H1 (cell line): ENCODE results near the gene LRRC46. TPM values are rescaled to one million over a fixed set of nuclear protein-coding genes. Genes with fewer than 3 reads are reported as not detected.

Source experiments
- CTCF ChIA-PET: fragments of 300-600 bp; sonication (Branson Sonifier 250); formaldehyde crosslinking; loops from one replicate; lab custom pipeline; 2021; ENCODE audit not compliant: partially characterized antibody; lab: Charles Lee
- POLR2A ChIA-PET: fragments of 300-600 bp; sonication (Branson Sonifier 250); formaldehyde crosslinking; loops from one replicate; lab custom pipeline; 2021; ENCODE audit warnings: inconsistent platforms; ENCODE audit not compliant: partially characterized antibody; lab: Charles Lee
- DNase-seq, 2 experiments: peaks; one replicate each; pipeline versions ENCODE4 v3.0.0 to v3.0.0-alpha.2; 2010 to 2022; ENCODE audit warnings: low spot score in 2 of 2, low read depth in 1 of 2, mixed read lengths in 1 of 2
- FAIRE-seq: peaks from 2 replicates; lab custom pipeline; 2011; peaks lifted over from hg19 to GRCh38; lab: Jason Lieb, UNC
- H2AFZ ChIP-seq: 2 replicates; pipeline ENCODE4 v1.8.1; 2012; ENCODE audit warnings: low read length, inconsistent platforms
- H2AK5ac ChIP-seq: 2 replicates; pipeline ENCODE4 v1.6.1; 2013; ENCODE audit warnings: low read depth, low read length
- H2BK120ac ChIP-seq: replicated peaks from 2 replicates; pipeline ENCODE3; 2013; ENCODE audit warnings: low read depth, low read length, inconsistent platforms
- H2BK12ac ChIP-seq: 2 replicates; pipeline ENCODE4 v1.6.1; 2013; ENCODE audit warnings: low read depth, low read length
- H2BK15ac ChIP-seq: 2 replicates; pipeline ENCODE4 v1.6.1; 2013; ENCODE audit warnings: low read length
- H2BK20ac ChIP-seq: 2 replicates; pipeline ENCODE4 v1.6.1; 2013; ENCODE audit warnings: low read length
- H2BK5ac ChIP-seq: 2 replicates; pipeline ENCODE4 v1.6.1; 2013; ENCODE audit warnings: low read depth, low read length
- H3K14ac ChIP-seq: 2 replicates; pipeline ENCODE4 v1.6.1; 2013; ENCODE audit warnings: inconsistent platforms; ENCODE audit not compliant: insufficient read length
- H3K18ac ChIP-seq: 2 replicates; pipeline ENCODE4 v1.6.1; 2013; ENCODE audit warnings: low read length; ENCODE audit errors: extremely low read depth
- H3K23ac ChIP-seq: 2 replicates; pipeline ENCODE4 v1.6.1; 2013; ENCODE audit warnings: inconsistent platforms; ENCODE audit not compliant: insufficient read length
- H3K23me2 ChIP-seq: 2 replicates; pipeline ENCODE4 v1.6.1; 2013; ENCODE audit warnings: low read depth, low read length
- H3K27ac ChIP-seq: 2 replicates; pipeline ENCODE4 v1.6.1; 2011; ENCODE audit warnings: low read depth, low read length, inconsistent platforms
- H3K27me3 ChIP-seq, 4 experiments: replicated peaks in 1 of 4; 1 replicate in 1 of 4; 2 replicates in 3 of 4; pipeline versions ENCODE4 v1.6.1 to v1.8.1; 2011 to 2013; ENCODE audit warnings: low read length in 3 of 4, mild to moderate bottlenecking in 3 of 4, inconsistent platforms in 2 of 4, mixed read lengths in 2 of 4, moderate library complexity in 1 of 4; ENCODE audit not compliant: control insufficient read depth in 3 of 4, insufficient read depth in 3 of 4; ENCODE audit errors: extremely low read depth in 1 of 4
- H3K36me3 ChIP-seq, 4 experiments: 2 replicates each; pipeline versions ENCODE4 v1.6.1 to v1.8.1; 2011 to 2013; ENCODE audit warnings: mild to moderate bottlenecking in 4 of 4, low read length in 3 of 4, moderate library complexity in 2 of 4, control low read depth in 1 of 4, inconsistent platforms in 1 of 4; ENCODE audit not compliant: insufficient read depth in 4 of 4, control insufficient read depth in 2 of 4
- H3K4ac ChIP-seq: replicated peaks from 2 replicates; pipeline ENCODE3; 2013; ENCODE audit warnings: low read length, low read depth, mixed read lengths, inconsistent platforms; ENCODE audit not compliant: insufficient read length
- H3K4me1 ChIP-seq, 4 experiments: replicated peaks in 1 of 4; 1 replicate in 1 of 4; 2 replicates in 3 of 4; pipeline versions ENCODE4 v1.6.1 to v1.8.1; 2011 to 2013; ENCODE audit warnings: low read length in 3 of 4, inconsistent platforms in 2 of 4, mixed read lengths in 1 of 4; ENCODE audit not compliant: insufficient read depth in 4 of 4, control insufficient read depth in 3 of 4
- H3K4me2 ChIP-seq, 2 experiments: 2 replicates each; pipeline versions ENCODE4 v1.6.1 to v1.8.1; 2011 to 2013; ENCODE audit warnings: low read depth in 2 of 2, low read length in 2 of 2, control low read depth in 1 of 2, inconsistent platforms in 1 of 2, mild to moderate bottlenecking in 1 of 2; ENCODE audit not compliant: insufficient read depth in 1 of 2
- H3K4me3 ChIP-seq, 4 experiments: fragments of 200-600, 300-600 bp in 1 of 4; sonication (generic), shearing (Covaris generic), sonication (Bioruptor Twin) in 1 of 4; 2 replicates each; pipeline versions ENCODE4 v1.5.1 to v1.8.1; 2011 to 2016; ENCODE audit warnings: low read length in 4 of 4, low read depth in 3 of 4, control low read depth in 2 of 4, inconsistent platforms in 2 of 4, mild to moderate bottlenecking in 2 of 4, mixed read lengths in 1 of 4, moderate library complexity in 1 of 4; ENCODE audit not compliant: insufficient read depth in 2 of 4; ENCODE audit errors: extremely low read depth in 1 of 4
- H3K56ac ChIP-seq: replicated peaks from 2 replicates; pipeline ENCODE3; 2013; ENCODE audit warnings: low read depth, mild to moderate bottlenecking, mixed read lengths, low read length, inconsistent platforms; ENCODE audit not compliant: insufficient read length
- H3K79me1 ChIP-seq: 2 replicates; pipeline ENCODE4 v1.6.1; 2013; ENCODE audit warnings: low read depth, low read length, control low read depth
- H3K79me2 ChIP-seq, 2 experiments: 2 replicates each; pipeline versions ENCODE4 v1.6.1 to v1.8.1; 2012 to 2013; ENCODE audit warnings: low read length in 2 of 2, mild to moderate bottlenecking in 2 of 2, inconsistent platforms in 1 of 2; ENCODE audit not compliant: insufficient read depth in 2 of 2, control insufficient read depth in 1 of 2
- H3K9ac ChIP-seq, 4 experiments: replicated peaks in 1 of 4; 1 replicate in 1 of 4; 2 replicates in 3 of 4; pipeline versions ENCODE4 v1.6.1 to v1.8.1; 2011 to 2013; ENCODE audit warnings: low read depth in 3 of 4, low read length in 3 of 4, control low read depth in 2 of 4, mild to moderate bottlenecking in 2 of 4, moderate library complexity in 2 of 4, inconsistent platforms in 1 of 4; ENCODE audit errors: extremely low read depth in 1 of 4
- H3K9me3 ChIP-seq, 2 experiments: 2 replicates each; pipeline versions ENCODE4 v1.6.1 to v1.8.1; 2012 to 2013; ENCODE audit warnings: mild to moderate bottlenecking in 2 of 2, moderate library complexity in 2 of 2, control low read depth in 1 of 2, inconsistent platforms in 1 of 2, low read depth in 1 of 2, low read length in 1 of 2, mixed read lengths in 1 of 2; ENCODE audit not compliant: insufficient read depth in 2 of 2
- H4K20me1 ChIP-seq, 2 experiments: replicated peaks in 1 of 2; 2 replicates each; pipeline versions ENCODE3 to v1.8.1; 2011 to 2013; ENCODE audit warnings: inconsistent platforms in 2 of 2, low read length in 2 of 2, mild to moderate bottlenecking in 1 of 2; ENCODE audit not compliant: insufficient read depth in 2 of 2, control insufficient read depth in 1 of 2
- H4K5ac ChIP-seq: 2 replicates; pipeline ENCODE4 v1.6.1; 2013; ENCODE audit warnings: low read length, low read depth, mixed read lengths, inconsistent platforms; ENCODE audit not compliant: insufficient read length
- H4K8ac ChIP-seq: 2 replicates; pipeline ENCODE4 v1.8.0; 2013; ENCODE audit warnings: mild to moderate bottlenecking, moderate library complexity, low read length, inconsistent platforms; ENCODE audit not compliant: insufficient read depth; ENCODE audit errors: extremely low read depth
- H4K91ac ChIP-seq: replicated peaks from 2 replicates; pipeline ENCODE3; 2013; ENCODE audit warnings: low read length, mixed read lengths, inconsistent platforms; ENCODE audit not compliant: insufficient read length
- BACH1 ChIP-seq: IDR thresholded peaks from 2 replicates; pipeline ENCODE4 v1.6.1; 2012; ENCODE audit warnings: low read length, improper control_type of control experiment
- CBX8 ChIP-seq: fragments of 300-800, 300-1000 bp; sonication (generic); IDR thresholded peaks from 2 replicates; pipeline ENCODE4 v1.7.1; 2016; ENCODE audit warnings: low read depth, low read length, borderline replicate concordance
- FOSL1 ChIP-seq: IDR thresholded peaks from 2 replicates; pipeline ENCODE4 v1.6.1; 2011; ENCODE audit warnings: mild to moderate bottlenecking, low read depth, low read length, moderate library complexity; ENCODE audit not compliant: insufficient read depth
- PHF8 ChIP-seq: fragments of 200-600 bp; sonication (generic); conservative IDR thresholded peaks from 2 replicates; pipeline ENCODE4 v1.7.1; 2012; ENCODE audit warnings: low read depth, mild to moderate bottlenecking, inconsistent platforms, low read length, moderate library complexity
- RBBP5 ChIP-seq: IDR thresholded peaks from 2 replicates; pipeline ENCODE4 v1.7.1; 2012; ENCODE audit warnings: low read depth, mild to moderate bottlenecking, inconsistent platforms, low read length, moderate library complexity, borderline replicate concordance
- TEAD4 ChIP-seq: IDR thresholded peaks from 2 replicates; pipeline ENCODE4 v1.6.1; 2012; ENCODE audit warnings: low read depth, low read length, inconsistent platforms, mixed read lengths
- WGBS, 2 experiments: shearing (Covaris generic) in 1 of 2; methylation state at CpG; one replicate each; pipeline versions ENCODE4 v1.1.6 to v1.1.7; 2013 to 2015; ENCODE audit warnings: low lambda C conversion rate in 2 of 2, mixed read lengths in 2 of 2, inconsistent platforms in 1 of 2, low coverage in 1 of 2, missing lambda C conversion rate in 1 of 2; ENCODE audit not compliant: insufficient replicate concordance in 2 of 2, insufficient coverage in 1 of 2, insufficient read length in 1 of 2; ENCODE audit errors: extremely low coverage in 1 of 2, missing lambda C conversion rate in 1 of 2; 5-methylcytosine and 5-hydroxymethylcytosine counted together
- polyA plus RNA-seq, 7 experiments: library from polyadenylated mRNA; depleted of rRNA in 3 of 7; stranded (reverse) in 5 of 7; unstranded in 2 of 7; fragments of >200 nt in 5 of 7; fragments of 200-250 nt in 2 of 7; gene quantifications; 1 replicate in 5 of 7; 2 replicates in 1 of 7; 4 replicates in 1 of 7; pipeline versions ENCODE4 v1.2.1 to v1.2.3, GENCODE V29; 2011 to 2013; ENCODE audit warnings: missing spikeins in 2 of 7, mixed read lengths in 2 of 7
- total RNA-seq: library from RNA; stranded (reverse); fragmentation: NEBNext Ultra II Directional; extraction: Animal tissue kit (Norgen Biotek cat#: 25700); gene quantifications from 2 replicates; pipeline ENCODE4 v1.2.1, GENCODE V29; 2021

Gene LRRC46
- total and polyA plus RNA-seq, 2 of the 8 experiments (the other 6 are each of a cell fraction or from before 2014, with no cell fraction given) = 0.18 TPM; not detected in 1

GRCh38 chr17:47843391-47843730 lies 11.9 kb downstream of the LRRC46 start:
- Histone ChIP-seq H2BK120ac (no peak overlapping the region), H2AFZ (no peak overlapping the region), H3K4me2 (peak overlapping the region in 1 of 2 experiments; percentile 3; a peak in 1 of 4 replicates), H3K56ac (no peak overlapping the region), H3K9me3 (no peaks in the 10 kb centered on the region), H3K79me1 (no peaks in the 10 kb centered on the region), H3K27me3 (peaks cover 22 to 42% (median 35%) of the 10 kb centered on the region in 4 experiments), H4K8ac (no peak overlapping the region), H2BK12ac (no peak overlapping the region), H3K9ac (no peak overlapping the region), H3K18ac (no peak overlapping the region), H4K20me1 (peaks cover 0 to 2% of the 10 kb centered on the region in 2 experiments), H2BK15ac (no peak overlapping the region), H3K36me3 (peaks cover 0 to 4% (median 0%) of the 10 kb centered on the region in 4 experiments; a peak in 1 of 8 replicates), H3K23me2 (peaks cover 9% of the 10 kb centered on the region; the same call in 1 of the 2 replicates), H3K27ac (no peak overlapping the region), H2BK5ac (no peak overlapping the region), H3K4ac (no peak overlapping the region), H3K4me1 (peaks cover 0 to 32% (median 13%) of the 10 kb centered on the region in 4 experiments; a peak in 6 of 7 replicates), H3K14ac (no peak overlapping the region), H4K91ac (no peak overlapping the region), H3K4me3 (0 out of 8 replicates have a peak overlapping the region, but pooled peaks of 1 of the 4 experiments have one; percentile 15), H3K23ac (no peak overlapping the region), H2BK20ac (no peak overlapping the region), H4K5ac (no peak overlapping the region), H2AK5ac (no peak overlapping the region), H3K79me2 (no peaks in the 10 kb centered on the region)
- CTCF ChIA-PET = interaction anchor here (0.6 to 33.0 kb wide), 19 partner anchors 12 to 177 kb away, joined by 3 to 1206 read pairs (median 4); partner anchors contain the start of genes CDK5RAP3, LRRC46, MRPL10 and PNPO
- DNase-seq (no peak), FAIRE-seq (no peak)
- WGBS, 2 experiments = 28% methylated on average over 4 of the region's 6 CpGs; no CpG with 5 or more reads in 1 of the 2 experiments
- POLR2A ChIA-PET = interaction anchor here (0.8 to 12.4 kb wide), 8 partner anchors 12 to 135 kb away, joined by 3 to 134 read pairs (median 4); partner anchors contain the start of genes LRRC46, MRPL10 and SP2
- no peak for TF ChIP-seq TEAD4
- TF ChIP-seq BACH1 = no peak
- TF ChIP-seq PHF8 = no peak
- no peak for TF ChIP-seq FOSL1
- TF ChIP-seq RBBP5 = no peak
- TF ChIP-seq CBX8 = no peak
